Colonic mucosa (tissue), 4 donors: Measurements from ENCODE around the gene TNFSF13. TPM values are rescaled to one million over a fixed set of nuclear protein-coding genes. Genes with fewer than 3 reads are reported as not detected.

ENCODE experiments used
- DNase-seq: peaks from one replicate; pipeline ENCODE4 v3.0.0-alpha.2; 2020
- H3K27ac ChIP-seq: fragments of 200-600 bp; one replicate; pipeline ENCODE4 v1.8.0; 2021
- H3K27me3 ChIP-seq: fragments of 200-600 bp; one replicate; pipeline ENCODE4 v1.8.0; 2021
- H3K36me3 ChIP-seq: fragments of 200-600 bp; one replicate; pipeline ENCODE4 v1.8.0; 2021
- H3K4me1 ChIP-seq: fragments of 200-600 bp; one replicate; pipeline ENCODE4 v1.8.0; 2021; ENCODE audit warnings: mild to moderate bottlenecking
- H3K4me3 ChIP-seq: fragments of 200-600 bp; one replicate; pipeline ENCODE4 v1.8.0; 2021
- H3K9ac ChIP-seq, 2 donors: one replicate each; pipeline ENCODE4 v1.7.0; 2013; ENCODE audit warnings: control low read depth in 2 of 2, low read depth in 2 of 2, low read length in 2 of 2
- H3K9me3 ChIP-seq: fragments of 200-600 bp; one replicate; pipeline ENCODE4 v1.8.0; 2021
- intact Hi-C: fragments of 100-400 bp; cut with DNase I; formaldehyde crosslinking; loops from one replicate; pipeline ENCODE4 v1.14.1; 2022
- total RNA-seq, 2 donors: library from RNA; stranded (reverse); fragmentation: NEBNext Ultra II Directional in 1 of 2; extraction: Animal tissue kit (Norgen Biotek cat#: 25700) in 1 of 2; gene quantifications; one replicate each; pipeline ENCODE4 v1.2.1, GENCODE V29; 2021
- TF ChIP-seq, protein P1 (sequence below): fragments of 200-600 bp; IDR thresholded peaks from one replicate; pipeline ENCODE4 v1.8.0; 2022; ENCODE audit warnings: antibody characterized with exemption, mild to moderate bottlenecking
- donor health status: healthy.
- donor health status: DM: no; HTN: no; CAD: no.
- donor health status: DM: no; HTN: no; CAD: no.

The TNFSF13 gene
- total RNA-seq, 2 donors from 2014 or later: 67.5 to 125 TPM

DNA sequence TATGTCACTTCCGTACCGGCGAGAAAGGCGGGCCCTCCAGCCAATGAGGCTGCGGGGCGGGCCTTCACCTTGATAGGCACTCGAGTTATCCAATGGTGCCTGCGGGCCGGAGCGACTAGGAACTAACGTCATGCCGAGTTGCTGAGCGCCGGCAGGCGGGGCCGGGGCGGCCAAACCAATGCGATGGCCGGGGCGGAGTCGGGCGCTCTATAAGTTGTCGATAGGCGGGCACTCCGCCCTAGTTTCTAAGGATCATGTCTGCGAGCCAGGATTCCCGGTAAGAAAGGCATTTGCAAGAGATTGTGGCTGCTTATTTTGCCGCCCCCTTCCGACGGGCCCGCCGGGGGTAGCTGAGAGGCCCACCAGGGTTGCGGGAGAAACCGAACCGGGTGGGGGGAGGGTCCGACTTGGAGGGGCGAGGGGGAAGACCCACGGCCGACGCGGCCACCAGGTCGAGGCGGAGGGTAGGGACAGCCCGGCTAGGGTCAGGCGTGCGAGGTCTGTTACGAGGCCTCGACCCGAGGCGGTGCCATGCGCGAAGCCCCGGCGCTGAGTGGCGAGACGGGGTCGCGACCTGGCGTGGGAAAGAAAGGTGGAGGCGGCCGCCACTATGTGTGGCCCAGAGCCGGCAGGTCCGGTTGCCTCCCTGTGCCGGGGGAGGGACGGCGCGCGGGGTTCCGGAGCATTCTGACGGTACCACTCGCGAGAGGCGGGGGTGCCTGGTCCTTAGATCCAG, 14.2 kb downstream of the TNFSF13 start:
- peaks cover 27% of the 10 kb centered on the region for H3K36me3 ChIP-seq
- DNase-seq: peak; percentile 100
- H3K9me3 ChIP-seq: no peaks in the 10 kb centered on the region
- peak overlapping the region; percentile 98 for H3K27ac ChIP-seq
- intact Hi-C loops: no loop called here
- H3K9ac ChIP-seq: peak overlapping the region; percentile 99
- peak overlapping the region; percentile 97 for H3K4me3 ChIP-seq
- TF ChIP-seq, protein P1, sequence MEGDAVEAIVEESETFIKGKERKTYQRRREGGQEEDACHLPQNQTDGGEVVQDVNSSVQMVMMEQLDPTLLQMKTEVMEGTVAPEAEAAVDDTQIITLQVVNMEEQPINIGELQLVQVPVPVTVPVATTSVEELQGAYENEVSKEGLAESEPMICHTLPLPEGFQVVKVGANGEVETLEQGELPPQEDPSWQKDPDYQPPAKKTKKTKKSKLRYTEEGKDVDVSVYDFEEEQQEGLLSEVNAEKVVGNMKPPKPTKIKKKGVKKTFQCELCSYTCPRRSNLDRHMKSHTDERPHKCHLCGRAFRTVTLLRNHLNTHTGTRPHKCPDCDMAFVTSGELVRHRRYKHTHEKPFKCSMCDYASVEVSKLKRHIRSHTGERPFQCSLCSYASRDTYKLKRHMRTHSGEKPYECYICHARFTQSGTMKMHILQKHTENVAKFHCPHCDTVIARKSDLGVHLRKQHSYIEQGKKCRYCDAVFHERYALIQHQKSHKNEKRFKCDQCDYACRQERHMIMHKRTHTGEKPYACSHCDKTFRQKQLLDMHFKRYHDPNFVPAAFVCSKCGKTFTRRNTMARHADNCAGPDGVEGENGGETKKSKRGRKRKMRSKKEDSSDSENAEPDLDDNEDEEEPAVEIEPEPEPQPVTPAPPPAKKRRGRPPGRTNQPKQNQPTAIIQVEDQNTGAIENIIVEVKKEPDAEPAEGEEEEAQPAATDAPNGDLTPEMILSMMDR: no peak
- no peaks in the 10 kb centered on the region for H3K27me3 ChIP-seq
- peaks cover 12% of the 10 kb centered on the region for H3K4me1 ChIP-seq

- H3K4me3 ChIP-seq: peak overlapping the region; percentile 97
- H3K9ac ChIP-seq: peak overlapping the region; percentile 99
- TF ChIP-seq, protein P1: no peak
- peak; percentile 88 for DNase-seq
- intact Hi-C loops: no loop called here
- no peaks in the 10 kb centered on the region for H3K9me3 ChIP-seq
- peaks cover 29% of the 10 kb centered on the region for H3K36me3 ChIP-seq
- H3K27ac ChIP-seq: peak overlapping the region; percentile 98
- H3K4me1 ChIP-seq: peaks cover 12% of the 10 kb centered on the region
- no peaks in the 10 kb centered on the region for H3K27me3 ChIP-seq
These were observed 15.0 kb downstream of the TNFSF13 start for GRCh38 chr17:7573324-7574080.

- Histone ChIP-seq H3K9ac (peak overlapping the region; percentile 51 to 99), H3K4me1 (peaks cover 12% of the 10 kb centered on the region), H3K27ac (peak overlapping the region; percentile 98), H3K4me3 (peak overlapping the region; percentile 97), H3K36me3 (peaks cover 29% of the 10 kb centered on the region), H3K9me3 (no peaks in the 10 kb centered on the region), H3K27me3 (no peaks in the 10 kb centered on the region)
- intact Hi-C loops: no loop called here
- DNase-seq: no peak
- TF ChIP-seq, protein P1: no peak
These were observed 15.8 kb downstream of the TNFSF13 start for GRCh38 chr17:7574176-7574953.

DNA sequence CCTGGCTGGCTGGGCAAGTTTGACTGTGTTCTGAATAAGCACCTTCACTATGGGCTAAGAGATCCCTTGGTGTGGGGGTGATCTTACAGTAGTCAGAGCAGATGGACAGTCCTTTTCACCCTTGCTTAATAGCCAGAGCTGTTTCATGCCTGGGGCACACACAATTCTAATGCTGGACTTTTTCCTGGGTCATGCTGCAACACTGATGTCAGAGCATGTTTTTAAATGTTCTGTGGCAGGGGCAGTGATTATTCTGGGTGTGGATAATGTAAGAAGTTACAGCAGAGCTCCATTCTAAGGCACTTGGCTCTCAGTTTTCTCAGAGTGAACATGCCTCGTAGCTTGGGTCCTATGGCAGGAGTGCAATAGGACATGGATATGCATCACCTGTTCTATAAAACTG, 16.9 kb downstream of the TNFSF13 start:
- DNase-seq: no peak
- intact Hi-C loops: no loop called here
- no peaks in the 10 kb centered on the region for H3K27me3 ChIP-seq
- peaks cover 29% of the 10 kb centered on the region for H3K36me3 ChIP-seq
- TF ChIP-seq, protein P1: no peak
- H3K9ac ChIP-seq: peak overlapping the region in 1 of 2 donors; percentile 0
- peaks cover 12% of the 10 kb centered on the region for H3K4me1 ChIP-seq
- H3K27ac ChIP-seq: no peak overlapping the region
- H3K4me3 ChIP-seq: no peak overlapping the region
- H3K9me3 ChIP-seq: no peaks in the 10 kb centered on the region

DNA sequence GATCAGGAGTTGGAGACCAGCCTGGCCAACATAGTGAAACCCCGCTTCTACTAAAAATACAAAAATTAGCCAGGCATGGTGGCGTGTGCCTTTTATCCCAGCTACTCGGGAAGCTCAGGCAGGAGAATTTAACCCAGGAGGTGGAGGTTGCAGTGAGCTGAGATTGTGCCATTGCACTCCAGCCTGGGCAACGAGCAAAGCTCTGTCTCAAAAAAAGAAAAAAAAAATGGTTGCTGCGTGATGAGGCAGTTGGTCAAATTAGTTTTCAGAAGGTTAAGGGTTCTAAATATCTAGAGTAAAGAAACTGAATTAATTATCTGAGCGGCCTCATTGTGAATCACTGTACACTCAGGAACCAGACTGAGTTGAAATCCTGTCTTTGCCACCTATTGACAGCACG, 17.4 kb downstream of the TNFSF13 start:
- Histone ChIP-seq H3K27ac (no peak overlapping the region), H3K27me3 (no peaks in the 10 kb centered on the region), H3K36me3 (peaks cover 29% of the 10 kb centered on the region), H3K9me3 (no peaks in the 10 kb centered on the region), H3K9ac (no peak overlapping the region), H3K4me1 (peaks cover 12% of the 10 kb centered on the region), H3K4me3 (no peak overlapping the region)
- intact Hi-C loops: no loop called here
- TF ChIP-seq, protein P1: no peak
- no peak for DNase-seq
